ENCODE measurements around the gene MOV10. TPM values are rescaled to one million over a fixed set of nuclear protein-coding genes. Genes with fewer than 3 reads are reported as not detected.

Gene MOV10
- total RNA-seq, 2 donors from 2014 or later: 47.0 to 169 TPM

DNA sequence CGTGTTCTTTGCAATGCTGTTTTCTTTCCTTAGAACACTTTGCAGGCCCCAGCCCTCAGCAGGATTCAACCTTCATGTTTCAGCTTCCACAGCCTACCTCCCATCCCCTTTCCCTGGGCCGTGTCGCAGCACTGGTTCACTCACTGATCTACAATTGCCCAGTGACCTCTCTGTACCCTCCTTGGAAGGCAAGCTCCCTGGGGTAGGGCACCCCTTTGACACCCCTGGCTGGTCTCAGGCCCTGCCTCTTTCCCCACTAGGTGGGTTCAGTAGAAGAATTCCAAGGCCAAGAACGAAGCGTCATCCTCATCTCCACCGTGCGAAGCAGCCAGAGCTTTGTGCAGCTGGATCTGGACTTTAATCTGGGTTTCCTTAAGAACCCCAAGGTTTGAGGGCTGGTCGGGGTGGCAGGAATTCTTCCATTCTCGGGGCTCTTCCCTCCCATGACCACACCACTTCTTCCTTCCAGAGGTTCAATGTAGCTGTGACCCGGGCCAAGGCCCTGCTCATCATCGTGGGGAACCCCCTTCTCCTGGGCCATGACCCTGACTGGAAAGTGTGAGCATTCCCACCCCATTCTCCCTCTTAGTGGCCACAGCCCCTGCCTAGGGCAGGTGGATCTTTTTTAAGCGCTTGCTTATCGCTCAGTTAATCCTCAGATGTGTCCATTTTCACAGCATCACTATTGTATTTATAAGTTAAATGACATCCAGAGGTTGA is 25.1 kb downstream of the MOV10 start:
- 73% methylated on average over 13 of the region's 13 CpGs for WGBS
- Histone ChIP-seq H3K27ac (peak overlapping the region; percentile 86 to 98), H3K4me3 (no peak overlapping the region), H3K9me3 (no peaks in the 10 kb centered on the region), H3K4me1 (replicated peaks) (peaks cover 59% of the 10 kb centered on the region), H3K36me3 (peaks cover 0 to 12% of the 10 kb centered on the region in 2 donors), H3K27me3 (replicated peaks; ENCODE audit: insufficient read depth) (no peaks in the 10 kb centered on the region)
- no peak for DNase-seq (ENCODE audit: low spot score)
- intact Hi-C loops (cut with DNase I): loop anchor here (2.0 kb wide), 1 partner anchor 25 kb away; the partner anchor contains the start of gene MOV10
- TF ChIP-seq, protein P1, sequence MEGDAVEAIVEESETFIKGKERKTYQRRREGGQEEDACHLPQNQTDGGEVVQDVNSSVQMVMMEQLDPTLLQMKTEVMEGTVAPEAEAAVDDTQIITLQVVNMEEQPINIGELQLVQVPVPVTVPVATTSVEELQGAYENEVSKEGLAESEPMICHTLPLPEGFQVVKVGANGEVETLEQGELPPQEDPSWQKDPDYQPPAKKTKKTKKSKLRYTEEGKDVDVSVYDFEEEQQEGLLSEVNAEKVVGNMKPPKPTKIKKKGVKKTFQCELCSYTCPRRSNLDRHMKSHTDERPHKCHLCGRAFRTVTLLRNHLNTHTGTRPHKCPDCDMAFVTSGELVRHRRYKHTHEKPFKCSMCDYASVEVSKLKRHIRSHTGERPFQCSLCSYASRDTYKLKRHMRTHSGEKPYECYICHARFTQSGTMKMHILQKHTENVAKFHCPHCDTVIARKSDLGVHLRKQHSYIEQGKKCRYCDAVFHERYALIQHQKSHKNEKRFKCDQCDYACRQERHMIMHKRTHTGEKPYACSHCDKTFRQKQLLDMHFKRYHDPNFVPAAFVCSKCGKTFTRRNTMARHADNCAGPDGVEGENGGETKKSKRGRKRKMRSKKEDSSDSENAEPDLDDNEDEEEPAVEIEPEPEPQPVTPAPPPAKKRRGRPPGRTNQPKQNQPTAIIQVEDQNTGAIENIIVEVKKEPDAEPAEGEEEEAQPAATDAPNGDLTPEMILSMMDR (IDR thresholded peaks at IDR 0.05): no peak
- no peak for TF ChIP-seq POLR2AphosphoS5 (IDR thresholded peaks at IDR 0.05)
- no peak for TF ChIP-seq POLR2A (IDR thresholded peaks at IDR 0.05)

DNA sequence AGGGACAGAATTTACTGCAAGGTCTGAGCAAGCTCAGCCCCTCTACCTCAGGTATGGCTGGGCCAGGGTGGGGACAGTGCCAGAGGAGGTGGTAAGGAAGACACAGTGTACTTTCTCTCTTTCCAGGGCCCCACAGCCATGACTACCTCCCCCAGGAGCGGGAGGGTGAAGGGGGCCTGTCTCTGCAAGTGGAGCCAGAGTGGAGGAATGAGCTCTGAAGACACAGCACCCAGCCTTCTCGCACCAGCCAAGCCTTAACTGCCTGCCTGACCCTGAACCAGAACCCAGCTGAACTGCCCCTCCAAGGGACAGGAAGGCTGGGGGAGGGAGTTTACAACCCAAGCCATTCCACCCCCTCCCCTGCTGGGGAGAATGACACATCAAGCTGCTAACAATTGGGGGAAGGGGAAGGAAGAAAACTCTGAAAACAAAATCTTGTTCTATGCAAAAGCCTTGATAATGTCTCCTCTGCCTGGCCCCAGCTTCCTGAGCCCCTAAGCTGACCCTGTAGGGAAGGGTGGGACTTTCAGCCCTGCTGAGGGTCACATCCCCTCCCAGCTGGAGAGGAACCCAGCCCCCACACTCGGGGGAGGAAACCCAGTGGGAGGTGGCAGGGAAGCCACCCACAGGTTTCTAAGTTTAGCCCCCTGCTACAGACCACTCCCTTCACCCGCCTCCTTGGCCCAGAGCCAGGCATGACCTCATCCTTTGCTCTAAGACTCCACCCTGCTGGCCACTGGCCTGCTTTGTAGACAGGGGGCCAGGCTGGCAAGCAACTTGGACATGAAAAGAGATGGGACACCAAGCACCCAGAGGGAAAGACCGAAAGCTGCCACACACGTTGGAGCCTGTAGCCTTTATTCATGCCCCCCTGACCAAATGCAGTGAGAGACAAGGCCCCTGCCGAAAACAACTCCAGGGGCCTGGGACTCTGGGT is 26.1 kb downstream of the MOV10 start:
- no peak overlapping the region for H3K4me3 ChIP-seq
- H3K36me3 ChIP-seq: peaks cover 0 to 2% of the 10 kb centered on the region in 2 donors
- H3K27me3 ChIP-seq (replicated peaks; ENCODE audit: insufficient read depth): no peaks in the 10 kb centered on the region
- TF ChIP-seq POLR2A (IDR thresholded peaks at IDR 0.05) (peak; percentile 33), POLR2AphosphoS5 (IDR thresholded peaks at IDR 0.05) (peak; percentile 80)
- TF ChIP-seq, protein P1 (IDR thresholded peaks at IDR 0.05): peak in 2 of 4 experiments; percentile 46 to 49
- H3K4me1 ChIP-seq (replicated peaks): peaks cover 61% of the 10 kb centered on the region
- peak overlapping the region; percentile 86 to 98 for H3K27ac ChIP-seq
- WGBS: 12% methylated on average over 6 of the region's 7 CpGs
- H3K9me3 ChIP-seq: no peaks in the 10 kb centered on the region
- intact Hi-C loops (cut with DNase I): no loop called here
- peak; percentile 94 for DNase-seq (ENCODE audit: low spot score)

DNA sequence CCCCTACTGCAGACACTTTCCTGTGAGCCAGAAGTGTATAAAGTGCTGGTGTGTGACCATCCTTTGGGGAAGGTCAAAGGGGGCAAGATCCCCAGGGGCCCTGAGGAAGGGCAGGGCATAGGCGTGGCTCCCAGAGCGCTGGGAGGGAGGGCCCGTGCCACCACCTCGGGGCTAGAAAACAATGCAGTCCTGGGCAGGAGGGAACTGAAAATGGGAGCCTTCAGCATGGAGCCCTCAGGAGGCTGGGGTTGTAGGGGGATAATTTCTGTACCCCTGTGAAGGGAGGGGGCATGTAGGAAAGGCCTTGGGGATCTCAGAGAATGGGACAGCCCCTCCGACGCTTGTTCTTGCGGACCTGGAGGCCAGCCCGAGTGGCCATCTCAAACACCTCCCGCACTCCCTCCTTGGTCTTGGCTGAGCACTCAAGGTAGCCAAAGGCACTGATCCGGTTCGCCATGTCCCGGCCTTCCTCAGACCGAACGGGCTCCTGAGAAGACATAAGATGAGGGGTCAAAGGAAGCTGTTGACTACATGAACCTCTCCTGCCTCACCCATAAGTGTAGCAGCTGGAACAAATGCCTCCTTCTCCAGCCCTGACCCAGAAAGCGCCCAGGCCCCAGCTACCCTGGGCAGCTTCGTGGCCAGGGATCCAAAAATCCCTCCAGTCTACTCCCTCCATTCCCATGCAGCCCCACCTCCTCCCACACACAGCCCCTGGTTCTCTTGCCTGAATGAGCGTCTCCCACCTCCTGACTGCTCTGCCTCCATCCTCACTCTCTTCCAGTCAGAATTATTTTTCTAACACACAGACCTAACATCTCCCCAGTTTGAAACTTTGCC is 27.0 kb downstream of the MOV10 start:
- DNase-seq (ENCODE audit: low spot score): no peak
- no peaks in the 10 kb centered on the region for H3K36me3 ChIP-seq
- no peak overlapping the region for H3K4me3 ChIP-seq
- WGBS: 65% methylated on average over 17 of the region's 17 CpGs
- TF ChIP-seq, protein P1 (IDR thresholded peaks at IDR 0.05): no peak
- no peak for TF ChIP-seq POLR2A (IDR thresholded peaks at IDR 0.05)
- TF ChIP-seq POLR2AphosphoS5 (IDR thresholded peaks at IDR 0.05): no peak
- H3K4me1 ChIP-seq (replicated peaks): peaks cover 61% of the 10 kb centered on the region
- peak overlapping the region; percentile 86 to 98 for H3K27ac ChIP-seq
- intact Hi-C loops (cut with DNase I): no loop called here
- H3K27me3 ChIP-seq (replicated peaks; ENCODE audit: insufficient read depth): no peaks in the 10 kb centered on the region
- no peaks in the 10 kb centered on the region for H3K9me3 ChIP-seq

DNA sequence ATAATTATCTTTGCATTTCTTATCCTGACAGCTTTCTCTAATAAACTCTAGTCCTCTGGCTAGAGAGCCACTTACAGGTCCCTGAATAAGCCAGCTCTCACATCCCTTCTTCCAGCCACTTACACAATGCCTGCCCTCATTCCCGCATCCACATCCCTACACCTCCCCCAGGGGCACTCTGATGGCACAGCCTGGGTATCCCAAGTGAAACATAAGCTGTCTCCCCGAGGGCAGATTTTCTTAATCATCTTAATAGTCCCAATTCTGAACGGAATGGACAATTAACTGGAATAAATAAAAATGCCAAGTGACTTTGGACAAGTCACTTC is 27.6 kb downstream of the MOV10 start:
- peaks cover 61% of the 10 kb centered on the region for H3K4me1 ChIP-seq (replicated peaks)

More for the DNA sequence above, 27.6 kb downstream of the MOV10 start:
- DNase-seq (ENCODE audit: low spot score): no peak
- WGBS: 39% methylated on average over 3 of the region's 3 CpGs
- no peaks in the 10 kb centered on the region for H3K27me3 ChIP-seq (replicated peaks; ENCODE audit: insufficient read depth)
- intact Hi-C loops (cut with DNase I): no loop called here
- H3K27ac ChIP-seq: peak overlapping the region; percentile 86 to 98
- TF ChIP-seq, protein P1 (IDR thresholded peaks at IDR 0.05): no peak
- TF ChIP-seq POLR2A (IDR thresholded peaks at IDR 0.05): no peak
- no peak for TF ChIP-seq POLR2AphosphoS5 (IDR thresholded peaks at IDR 0.05)
- H3K36me3 ChIP-seq: no peaks in the 10 kb centered on the region
- H3K4me3 ChIP-seq: no peak overlapping the region
- H3K9me3 ChIP-seq: no peaks in the 10 kb centered on the region
